Measurements from ENCODE around the gene PITX3.

DNA sequence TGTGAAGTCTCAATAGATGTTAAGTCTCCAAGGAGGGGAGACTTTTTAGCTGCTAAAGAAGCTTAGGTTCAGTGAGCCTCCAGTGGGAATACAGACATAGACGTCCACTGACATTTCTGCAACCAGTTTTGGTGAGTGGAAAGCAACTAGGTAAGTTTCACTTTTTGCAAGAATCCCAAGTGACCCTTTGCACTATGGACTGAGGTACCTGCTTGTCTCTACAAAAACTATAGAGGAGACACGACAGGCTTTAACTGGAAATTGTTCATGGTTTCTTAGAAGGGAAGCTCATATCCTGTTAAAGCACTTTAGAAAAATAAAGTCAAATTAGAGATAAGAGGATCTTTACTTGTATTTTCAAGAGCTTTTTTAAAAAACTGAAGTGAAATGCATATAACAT lies 42.6 kb upstream of the PITX3 start:
- TF ChIP-seq, protein P1, sequence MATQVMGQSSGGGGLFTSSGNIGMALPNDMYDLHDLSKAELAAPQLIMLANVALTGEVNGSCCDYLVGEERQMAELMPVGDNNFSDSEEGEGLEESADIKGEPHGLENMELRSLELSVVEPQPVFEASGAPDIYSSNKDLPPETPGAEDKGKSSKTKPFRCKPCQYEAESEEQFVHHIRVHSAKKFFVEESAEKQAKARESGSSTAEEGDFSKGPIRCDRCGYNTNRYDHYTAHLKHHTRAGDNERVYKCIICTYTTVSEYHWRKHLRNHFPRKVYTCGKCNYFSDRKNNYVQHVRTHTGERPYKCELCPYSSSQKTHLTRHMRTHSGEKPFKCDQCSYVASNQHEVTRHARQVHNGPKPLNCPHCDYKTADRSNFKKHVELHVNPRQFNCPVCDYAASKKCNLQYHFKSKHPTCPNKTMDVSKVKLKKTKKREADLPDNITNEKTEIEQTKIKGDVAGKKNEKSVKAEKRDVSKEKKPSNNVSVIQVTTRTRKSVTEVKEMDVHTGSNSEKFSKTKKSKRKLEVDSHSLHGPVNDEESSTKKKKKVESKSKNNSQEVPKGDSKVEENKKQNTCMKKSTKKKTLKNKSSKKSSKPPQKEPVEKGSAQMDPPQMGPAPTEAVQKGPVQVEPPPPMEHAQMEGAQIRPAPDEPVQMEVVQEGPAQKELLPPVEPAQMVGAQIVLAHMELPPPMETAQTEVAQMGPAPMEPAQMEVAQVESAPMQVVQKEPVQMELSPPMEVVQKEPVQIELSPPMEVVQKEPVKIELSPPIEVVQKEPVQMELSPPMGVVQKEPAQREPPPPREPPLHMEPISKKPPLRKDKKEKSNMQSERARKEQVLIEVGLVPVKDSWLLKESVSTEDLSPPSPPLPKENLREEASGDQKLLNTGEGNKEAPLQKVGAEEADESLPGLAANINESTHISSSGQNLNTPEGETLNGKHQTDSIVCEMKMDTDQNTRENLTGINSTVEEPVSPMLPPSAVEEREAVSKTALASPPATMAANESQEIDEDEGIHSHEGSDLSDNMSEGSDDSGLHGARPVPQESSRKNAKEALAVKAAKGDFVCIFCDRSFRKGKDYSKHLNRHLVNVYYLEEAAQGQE (IDR thresholded peaks at IDR 0.05), result peak; percentile 32
- TF ChIP-seq, protein P2, sequence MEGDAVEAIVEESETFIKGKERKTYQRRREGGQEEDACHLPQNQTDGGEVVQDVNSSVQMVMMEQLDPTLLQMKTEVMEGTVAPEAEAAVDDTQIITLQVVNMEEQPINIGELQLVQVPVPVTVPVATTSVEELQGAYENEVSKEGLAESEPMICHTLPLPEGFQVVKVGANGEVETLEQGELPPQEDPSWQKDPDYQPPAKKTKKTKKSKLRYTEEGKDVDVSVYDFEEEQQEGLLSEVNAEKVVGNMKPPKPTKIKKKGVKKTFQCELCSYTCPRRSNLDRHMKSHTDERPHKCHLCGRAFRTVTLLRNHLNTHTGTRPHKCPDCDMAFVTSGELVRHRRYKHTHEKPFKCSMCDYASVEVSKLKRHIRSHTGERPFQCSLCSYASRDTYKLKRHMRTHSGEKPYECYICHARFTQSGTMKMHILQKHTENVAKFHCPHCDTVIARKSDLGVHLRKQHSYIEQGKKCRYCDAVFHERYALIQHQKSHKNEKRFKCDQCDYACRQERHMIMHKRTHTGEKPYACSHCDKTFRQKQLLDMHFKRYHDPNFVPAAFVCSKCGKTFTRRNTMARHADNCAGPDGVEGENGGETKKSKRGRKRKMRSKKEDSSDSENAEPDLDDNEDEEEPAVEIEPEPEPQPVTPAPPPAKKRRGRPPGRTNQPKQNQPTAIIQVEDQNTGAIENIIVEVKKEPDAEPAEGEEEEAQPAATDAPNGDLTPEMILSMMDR (IDR thresholded peaks at IDR 0.05; ENCODE audit: low read depth, low read length, missing input control), result no peak
- TF ChIP-seq EGR1 (IDR thresholded peaks at IDR 0.05; ENCODE audit: low read depth in 2 of 2) (no peak), HNF4G (IDR thresholded peaks at IDR 0.05) (peak; percentile 77), TAF1 (conservative IDR thresholded peaks at IDR 0.05) (no peak), FOXA1 (IDR thresholded peaks at IDR 0.05) (no peak)
- TF ChIP-seq, protein P3, sequence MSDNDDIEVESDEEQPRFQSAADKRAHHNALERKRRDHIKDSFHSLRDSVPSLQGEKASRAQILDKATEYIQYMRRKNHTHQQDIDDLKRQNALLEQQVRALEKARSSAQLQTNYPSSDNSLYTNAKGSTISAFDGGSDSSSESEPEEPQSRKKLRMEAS (IDR thresholded peaks at IDR 0.05), result no peak

Measured in liver (tissue), 3 donors.